ENCODE results near the gene ADIRF.
"Not testable (repeated sequence)": the region's sequence is repeated elsewhere in the genome, so short reads cannot be mapped to it uniquely, and the experiment has no call there.

ADIRF gene

DNA sequence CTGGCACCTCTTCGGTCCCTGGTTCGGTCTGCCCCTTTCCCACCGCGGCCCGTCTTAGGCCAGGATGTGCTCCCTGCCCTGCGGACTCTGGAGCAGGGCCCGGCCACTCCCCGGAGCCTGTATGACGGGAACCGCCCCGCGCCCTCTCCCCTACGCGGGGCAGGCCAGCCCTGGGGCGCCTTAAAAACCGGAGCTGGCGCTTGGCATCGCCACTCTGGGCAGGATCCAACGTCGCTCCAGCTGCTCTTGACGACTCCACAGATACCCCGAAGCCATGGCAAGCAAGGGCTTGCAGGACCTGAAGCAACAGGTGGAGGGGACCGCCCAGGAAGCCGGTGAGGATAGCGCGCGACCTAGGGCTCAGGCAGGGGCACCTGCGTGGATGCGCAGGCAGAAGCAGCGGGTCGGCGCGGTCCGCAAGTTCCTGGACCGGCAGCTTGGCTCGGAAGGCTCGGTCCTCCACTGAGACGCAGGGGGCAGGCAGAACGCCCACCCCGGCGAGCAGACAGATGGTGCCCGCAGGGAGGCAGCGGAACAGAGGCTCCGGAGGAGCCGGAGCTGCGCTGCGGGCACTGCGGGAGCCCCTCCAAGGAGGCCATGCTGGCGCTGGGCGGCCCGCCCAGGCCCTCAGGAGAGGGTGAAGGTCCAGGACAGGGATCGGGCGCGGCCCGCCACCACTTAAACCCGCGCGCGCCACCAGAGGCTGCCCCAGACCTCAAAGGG, at the start of gene ADIRF:
ADIRF (plus strand) TSS at position 212 of the 723 bp plus-strand sequence; CDS start at position 275, 63 bp downstream.
- no peak for DNase-seq (ENCODE audit: low read depth)

GRCh38 chr10:86922553-86922961, 45.7 kb upstream of the ADIRF start:
- DNase-seq (ENCODE audit: low read depth) = no peak

GRCh38 chr10:86929468-86930380, 38.6 kb upstream of the ADIRF start:
- DNase-seq (ENCODE audit: low read depth) = no peak

- DNase-seq (ENCODE audit: low read depth) = no peak
Observed at GRCh38 chr10:86931872-86932271, 36.4 kb upstream of the ADIRF start.

DNA sequence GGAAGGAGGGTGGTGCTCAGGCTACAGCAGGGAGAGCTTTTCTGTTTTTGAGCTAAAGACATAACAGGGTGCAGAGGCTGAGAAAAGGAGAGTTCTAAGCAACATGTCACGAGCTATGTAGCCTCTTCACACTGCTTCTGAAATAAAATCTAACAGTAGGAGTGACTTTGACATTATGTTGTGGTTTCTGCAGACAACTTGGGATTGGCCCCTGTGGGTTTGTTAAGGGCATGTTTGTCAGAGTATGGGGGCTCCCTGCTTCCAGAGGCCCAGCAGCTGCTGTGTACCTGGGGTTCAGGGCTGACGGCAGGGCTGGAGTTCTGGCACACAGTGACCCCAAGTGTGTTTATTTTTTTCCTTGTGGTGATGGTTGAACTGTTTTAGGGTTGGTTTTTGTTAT, 35.6 kb upstream of the ADIRF start:
- no peak for DNase-seq (ENCODE audit: low read depth)

- not testable (repeated sequence) for DNase-seq (ENCODE audit: low read depth)
Observed at GRCh38 chr10:86934162-86934711, 34.0 kb upstream of the ADIRF start.

DNA sequence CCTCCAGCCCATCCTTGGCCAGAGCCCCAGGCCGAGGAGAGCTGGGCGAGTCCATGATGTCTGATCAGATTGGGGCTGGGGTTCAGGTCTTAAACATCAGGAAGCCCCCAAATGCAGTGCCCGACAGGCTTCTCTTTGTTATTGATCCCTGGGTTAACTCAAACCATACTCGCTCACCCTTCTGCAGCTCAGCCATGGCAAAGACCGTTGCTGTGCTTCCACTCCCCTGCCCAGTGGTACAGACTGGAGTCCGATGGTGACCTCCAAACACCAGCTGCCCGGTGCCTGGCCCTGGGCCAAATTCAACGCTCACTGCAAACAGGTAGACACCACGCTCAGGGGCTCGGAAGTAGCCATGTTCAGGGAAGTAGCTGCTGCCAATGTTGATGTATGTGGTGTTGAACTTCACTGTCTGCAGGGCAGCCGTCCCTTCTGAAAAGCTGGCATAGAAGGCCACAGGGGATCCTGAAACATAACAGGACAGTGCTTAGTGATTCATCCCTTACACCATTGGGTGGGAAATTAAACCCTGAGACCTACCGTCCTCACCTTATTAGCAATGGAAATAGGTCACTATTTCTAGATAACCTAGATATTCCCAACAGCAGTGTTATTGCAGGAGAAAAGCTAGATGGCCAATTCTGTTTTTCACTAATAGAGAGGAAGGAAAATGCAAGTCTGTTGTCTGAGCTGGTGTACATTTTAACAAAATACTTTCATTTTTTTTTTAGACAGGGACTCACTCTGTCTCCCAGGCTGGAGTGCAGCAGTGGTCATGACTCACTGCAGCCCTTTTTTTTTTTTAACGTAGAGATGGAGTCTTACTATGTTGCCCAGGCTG, 31.4 kb upstream of the ADIRF start:
- no peak for DNase-seq (ENCODE audit: low read depth)

DNA sequence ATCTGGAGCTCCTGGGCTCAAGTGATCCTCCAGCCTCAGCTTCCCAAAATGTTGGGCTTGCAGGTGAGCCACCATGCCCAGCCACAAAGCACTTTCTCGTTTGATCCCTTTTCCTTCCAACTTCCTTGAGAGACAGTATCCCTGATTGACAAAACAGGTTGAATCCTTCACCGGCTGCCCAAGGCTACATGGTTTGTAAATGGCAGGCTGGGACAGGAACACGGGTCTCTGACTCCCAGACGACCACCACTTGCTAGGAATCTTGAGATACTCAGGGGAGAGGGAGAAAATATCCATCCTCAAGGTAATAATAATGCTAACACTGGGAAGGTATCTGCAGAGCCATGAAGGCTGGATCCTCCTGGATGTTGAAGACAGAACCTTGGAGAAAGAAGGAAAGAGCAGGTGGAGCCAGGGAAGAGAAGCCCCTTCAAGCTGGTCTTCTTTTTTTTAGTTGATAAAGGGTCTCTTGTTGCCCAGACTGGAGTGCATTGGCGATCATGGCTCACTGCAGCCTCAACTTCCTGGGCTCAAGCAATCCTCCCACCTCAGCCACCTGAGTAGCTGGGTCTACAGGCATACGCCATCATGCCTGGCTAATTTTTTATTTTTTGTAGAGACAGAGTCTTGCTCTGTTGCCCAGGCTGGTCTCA, 30.7 kb upstream of the ADIRF start:
- DNase-seq (ENCODE audit: low read depth) = no peak

DNA sequence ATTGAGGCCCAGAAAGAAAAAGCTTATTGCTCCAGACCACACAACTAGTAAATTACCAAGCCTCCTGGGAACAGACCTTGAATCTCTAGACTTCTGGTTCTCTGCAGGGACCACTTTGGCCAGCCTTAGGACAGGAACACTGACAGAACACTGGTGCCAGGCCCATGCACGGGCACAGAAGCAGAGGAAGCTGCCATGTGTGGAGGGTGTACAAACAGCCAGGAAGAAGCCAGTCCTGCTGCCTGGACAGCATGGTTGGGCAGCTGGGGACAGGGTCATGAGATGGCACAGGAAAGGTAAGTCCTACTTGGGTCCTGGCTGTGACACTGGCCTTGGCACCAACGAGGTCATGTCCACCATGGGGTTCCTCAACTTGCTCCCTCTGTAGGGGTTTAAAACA, 30.0 kb upstream of the ADIRF start:
- DNase-seq (ENCODE audit: low read depth) = no peak

DNA sequence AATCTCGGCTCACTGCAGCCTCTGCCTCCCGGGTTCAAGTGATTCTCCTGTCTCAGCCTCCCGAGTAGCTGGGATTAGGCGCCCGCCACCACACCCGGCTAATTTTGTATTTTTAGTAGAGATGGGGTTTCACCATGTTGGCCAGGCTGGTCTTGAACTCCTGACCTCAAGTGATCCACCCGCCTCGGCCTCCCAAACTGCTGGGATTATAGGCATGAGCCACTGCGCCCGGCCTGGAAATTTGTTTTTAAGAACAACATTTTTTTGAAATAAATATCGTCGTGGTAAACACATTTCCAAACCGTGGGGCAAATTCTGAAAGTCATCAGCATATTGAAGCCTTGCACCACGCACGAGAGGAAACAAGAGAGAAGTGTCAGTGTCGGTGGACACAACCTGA, 28.2 kb upstream of the ADIRF start:
- not testable (repeated sequence) for DNase-seq (ENCODE audit: low read depth)

GRCh38 chr10:86940677-86941076, 27.6 kb upstream of the ADIRF start:
- DNase-seq (ENCODE audit: low read depth) = no peak

DNA sequence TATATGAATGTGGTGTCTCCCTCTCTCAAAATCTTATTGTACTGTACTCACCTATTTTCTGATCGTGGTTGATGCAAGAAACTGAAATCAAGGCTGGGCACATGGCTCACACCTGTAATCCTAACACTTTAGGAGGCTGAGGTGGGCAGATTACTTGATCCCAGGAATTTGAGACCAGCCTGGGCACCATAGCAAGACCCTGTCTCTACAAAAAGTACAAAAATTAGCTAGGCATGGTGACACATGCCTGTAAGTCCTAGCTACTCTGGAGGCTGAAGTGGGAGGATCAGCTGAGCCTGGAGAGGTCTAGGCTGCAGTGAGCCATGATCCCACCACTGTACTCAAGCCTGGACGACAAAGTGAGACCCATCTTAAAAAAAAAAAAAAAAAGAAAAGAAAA, 26.9 kb upstream of the ADIRF start:
- no peak for DNase-seq (ENCODE audit: low read depth)

DNA sequence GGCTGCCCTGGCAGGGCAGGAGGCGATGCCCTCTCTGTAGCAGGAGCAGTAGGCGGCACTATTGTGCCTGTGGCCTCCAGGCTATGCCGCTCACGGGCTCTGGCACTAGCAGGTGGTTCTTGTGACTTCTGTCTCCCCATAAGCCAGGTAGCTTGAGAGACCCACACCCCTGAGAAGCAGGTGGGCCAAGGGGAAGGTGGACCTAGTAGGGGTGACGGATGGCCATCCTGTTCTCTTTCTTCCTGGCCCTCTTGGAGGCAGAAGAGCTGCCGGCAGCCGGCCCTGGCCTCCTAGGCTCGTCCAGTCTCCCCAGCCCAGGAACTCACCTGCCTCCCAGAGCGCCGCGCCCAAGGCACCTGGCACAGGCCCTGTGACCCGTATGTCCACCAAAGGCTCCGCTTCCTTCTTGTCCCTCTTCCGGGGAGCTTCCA, 26.3 kb upstream of the ADIRF start:
- no peak for DNase-seq (ENCODE audit: low read depth)

DNA sequence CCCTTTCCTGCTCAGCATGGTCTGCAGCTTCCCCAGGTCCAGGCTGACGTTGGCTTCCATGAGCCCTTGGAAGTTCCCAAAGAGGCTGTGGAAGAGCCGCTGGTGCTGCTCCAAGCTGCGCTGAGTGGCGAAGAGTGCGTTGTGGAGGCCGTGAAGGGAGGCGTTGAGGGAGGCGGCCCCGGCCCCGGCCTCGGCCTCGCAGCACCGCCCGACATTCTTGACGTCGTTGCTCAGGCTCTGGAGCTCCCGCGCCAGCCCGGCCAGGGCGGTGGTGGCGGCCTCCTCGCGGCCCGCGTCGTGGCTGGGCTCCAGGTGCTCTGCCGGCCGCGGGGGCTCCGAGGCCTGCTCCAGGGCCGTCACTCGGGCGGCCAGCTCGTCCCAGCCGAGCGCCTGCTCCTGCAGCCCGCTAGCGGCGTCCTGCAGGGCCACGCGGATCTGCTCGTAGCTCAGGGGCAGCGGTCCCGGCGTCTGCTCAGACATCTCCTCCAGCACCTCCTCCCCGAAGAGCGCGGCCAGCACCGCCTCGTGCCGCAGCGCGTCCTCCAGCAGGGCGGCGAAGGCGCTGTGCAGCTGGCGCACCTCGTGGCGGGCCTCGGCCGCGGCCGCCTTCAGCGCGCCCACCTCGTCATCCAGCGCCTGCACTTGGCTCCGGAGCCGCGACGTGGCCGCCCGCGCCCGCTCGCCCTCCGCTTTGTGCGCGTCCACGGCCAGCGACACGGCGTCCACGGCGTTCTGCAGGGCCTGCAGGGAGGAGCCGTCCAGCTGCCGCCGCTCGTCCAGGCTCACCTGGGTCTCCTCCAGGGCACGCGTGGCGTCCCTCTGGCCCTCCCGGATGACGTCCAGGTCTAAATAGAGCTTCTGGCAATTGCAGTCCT, 25.6 kb upstream of the ADIRF start:
- no peak for DNase-seq (ENCODE audit: low read depth)

DNA sequence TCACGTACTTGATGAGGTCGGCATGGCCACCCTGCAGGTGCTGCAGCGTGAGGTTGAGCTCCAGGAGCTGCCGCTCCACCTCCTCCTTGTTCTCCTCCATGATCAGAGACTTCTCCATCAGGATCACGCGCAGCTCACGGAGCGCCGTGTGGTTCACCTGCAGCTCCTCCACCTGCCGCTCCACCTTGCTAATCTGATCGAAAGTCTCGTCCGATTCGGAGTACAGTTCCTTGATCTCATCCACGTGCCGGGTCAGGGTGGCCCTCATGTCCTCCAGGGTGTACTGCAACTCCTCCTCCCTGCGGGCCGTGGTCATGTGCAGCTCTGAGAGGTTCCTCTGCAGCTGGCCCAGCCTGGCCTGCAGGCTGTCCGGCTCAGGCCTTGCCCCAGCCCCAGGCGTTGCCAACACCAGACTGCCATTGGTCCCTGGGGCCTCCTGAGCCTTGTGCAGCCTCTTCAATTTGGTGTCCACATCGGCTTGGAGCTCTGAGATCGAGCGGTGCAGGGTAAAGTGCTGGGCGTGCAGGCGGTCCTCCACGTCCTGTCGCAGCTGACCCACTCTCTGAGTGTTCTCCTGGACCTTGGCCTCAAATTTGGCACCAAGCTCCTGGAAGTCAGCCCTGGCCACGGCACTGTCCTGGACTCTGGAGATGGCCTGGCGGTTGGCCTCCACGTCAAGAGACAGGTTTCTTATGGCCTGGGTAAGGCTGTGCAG, 24.8 kb upstream of the ADIRF start:
- no peak for DNase-seq (ENCODE audit: low read depth)

GRCh38 chr10:86944031-86944419, 24.3 kb upstream of the ADIRF start:
- DNase-seq (ENCODE audit: low read depth) = no peak

DNA sequence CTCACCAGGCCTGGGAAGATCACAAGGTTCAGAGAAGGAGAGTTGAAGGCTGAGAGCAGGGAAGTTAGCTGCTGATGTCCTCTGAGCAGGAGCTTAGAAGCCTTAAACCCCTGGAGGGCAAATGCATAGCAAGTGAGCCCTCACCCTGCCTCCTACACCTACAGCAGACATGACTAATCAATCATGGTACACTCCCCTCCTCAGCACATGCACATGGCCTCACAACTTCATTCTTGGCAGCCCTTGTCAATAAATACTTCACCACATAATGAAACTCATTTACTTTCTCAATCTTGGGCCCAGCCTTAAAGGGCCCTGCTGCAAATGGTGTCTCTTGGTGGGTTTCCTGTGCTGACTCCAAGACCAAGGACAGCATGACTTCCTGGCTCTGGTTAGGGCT, 23.8 kb upstream of the ADIRF start:
- no peak for DNase-seq (ENCODE audit: low read depth)

DNA sequence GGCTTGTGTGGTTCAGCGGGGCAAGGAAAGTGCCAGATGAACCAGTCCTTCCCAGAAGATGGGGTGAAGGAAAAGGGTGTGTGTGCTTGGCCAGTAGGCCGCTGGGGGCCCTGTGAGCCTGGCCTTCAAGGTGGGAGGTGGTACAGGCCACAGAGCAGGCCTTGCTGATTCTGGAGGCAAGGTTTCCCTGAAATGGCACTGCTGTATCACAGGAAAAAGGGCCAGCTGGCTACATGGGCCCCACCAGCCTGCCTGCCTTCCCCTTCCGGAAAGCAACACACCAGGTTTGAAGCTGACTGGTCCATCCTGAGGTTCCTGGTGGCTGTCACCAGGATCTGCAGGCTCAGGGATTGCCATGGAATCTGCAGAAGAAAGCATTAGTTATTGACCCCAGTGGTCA, 23.4 kb upstream of the ADIRF start:
- no peak for DNase-seq (ENCODE audit: low read depth)

DNA sequence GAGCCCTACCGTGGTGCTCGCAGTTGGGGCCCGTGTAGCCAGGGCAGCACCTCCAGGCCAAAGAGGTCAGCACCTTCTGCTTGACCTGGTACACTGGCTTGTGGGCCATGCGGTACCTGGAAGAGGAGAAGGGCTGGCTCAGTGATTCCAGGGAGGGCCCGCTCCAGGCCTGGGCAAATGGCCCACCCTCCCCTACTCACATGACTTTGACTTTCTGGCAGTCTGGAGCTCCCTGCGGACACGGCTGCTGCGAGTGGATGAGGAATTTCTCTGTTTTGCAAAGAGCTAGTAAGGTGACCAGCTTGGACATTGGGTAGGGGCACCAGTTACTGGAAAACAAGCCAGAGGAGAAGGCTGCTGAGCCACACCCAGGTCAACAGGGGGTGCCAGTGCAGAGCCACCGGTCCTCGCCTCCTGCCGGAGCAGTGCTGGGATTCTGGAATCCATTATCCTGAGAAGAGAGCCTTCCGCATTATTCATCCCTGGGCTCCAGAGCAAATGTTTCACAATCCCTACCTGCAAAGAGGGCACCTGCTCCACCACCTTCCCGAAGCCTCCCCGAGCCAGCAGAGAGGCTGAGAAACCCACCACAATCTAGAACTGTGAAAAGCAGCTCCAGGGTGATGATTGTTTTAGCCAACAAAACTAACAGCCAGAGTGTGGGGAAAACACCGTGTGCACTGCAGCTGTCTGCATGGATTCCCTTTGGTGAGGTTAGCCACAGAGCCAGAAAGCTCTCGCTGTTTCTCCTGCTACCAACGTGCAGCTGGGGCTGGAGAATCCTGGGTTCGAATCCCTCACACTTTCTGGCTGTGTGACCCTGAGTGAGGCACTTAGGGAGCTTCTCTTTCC, 22.7 kb upstream of the ADIRF start:
- DNase-seq (ENCODE audit: low read depth) = no peak
